IPS-20b (cell line): ENCODE measurements around the gene OR51E2.

Source experiments
- H3K27ac ChIP-seq: one replicate; pipeline ENCODE4 v1.5.1; 2013; ENCODE audit warnings: low read length
- H3K27me3 ChIP-seq: 2 replicates; pipeline ENCODE4 v1.6.1; 2013; ENCODE audit warnings: mild to moderate bottlenecking, low read length, inconsistent platforms; ENCODE audit not compliant: insufficient read depth
- H3K36me3 ChIP-seq: 2 replicates; pipeline ENCODE4 v1.6.1; 2013; ENCODE audit warnings: low read depth, mild to moderate bottlenecking, inconsistent platforms, low read length, moderate library complexity; ENCODE audit not compliant: insufficient read depth
- H3K4me1 ChIP-seq: 2 replicates; pipeline ENCODE4 v1.6.1; 2013; ENCODE audit warnings: mild to moderate bottlenecking, control low read depth, inconsistent platforms, low read length, moderate library complexity; ENCODE audit not compliant: insufficient read depth
- H3K4me3 ChIP-seq: 2 replicates; pipeline ENCODE4 v1.5.1; 2013; ENCODE audit warnings: mild to moderate bottlenecking, low read length, inconsistent platforms
- H3K9ac ChIP-seq: 2 replicates; pipeline ENCODE4 v1.6.1; 2013; ENCODE audit warnings: low read depth, mild to moderate bottlenecking, inconsistent platforms, low read length, moderate library complexity
- H3K9me3 ChIP-seq: 2 replicates; pipeline ENCODE4 v1.6.1; 2013; ENCODE audit warnings: mild to moderate bottlenecking, low read depth, low read length, inconsistent platforms; ENCODE audit not compliant: insufficient read depth

Gene OR51E2

GRCh38 chr11:4695442-4695841, 2.2 kb downstream of the OR51E2 start:
- Histone ChIP-seq H3K4me3 (no peak overlapping the region), H3K9ac (no peak overlapping the region), H3K4me1 (no peaks in the 10 kb centered on the region), H3K27me3 (no peaks in the 10 kb centered on the region), H3K36me3 (no peaks in the 10 kb centered on the region), H3K9me3 (no peaks in the 10 kb centered on the region), H3K27ac (no peak overlapping the region)

GRCh38 chr11:4684631-4685285, 12.9 kb downstream of the OR51E2 start:
- H3K36me3 ChIP-seq: no peaks in the 10 kb centered on the region

GRCh38 chr11:4682623-4683419, 14.8 kb downstream of the OR51E2 start:
- no peak overlapping the region for H3K4me3 ChIP-seq
- H3K36me3 ChIP-seq: no peaks in the 10 kb centered on the region
- H3K27ac ChIP-seq: no peak overlapping the region
- H3K4me1 ChIP-seq: no peaks in the 10 kb centered on the region
- no peaks in the 10 kb centered on the region for H3K9me3 ChIP-seq
- no peaks in the 10 kb centered on the region for H3K27me3 ChIP-seq
- H3K9ac ChIP-seq: no peak overlapping the region

More at GRCh38 chr11:4684631-4685285, 12.9 kb downstream of the OR51E2 start:
- Histone ChIP-seq H3K9me3 (no peaks in the 10 kb centered on the region), H3K27ac (no peak overlapping the region), H3K27me3 (no peaks in the 10 kb centered on the region), H3K9ac (no peak overlapping the region), H3K4me1 (no peaks in the 10 kb centered on the region), H3K4me3 (no peak overlapping the region)

- Histone ChIP-seq H3K36me3 (no peaks in the 10 kb centered on the region), H3K27me3 (no peaks in the 10 kb centered on the region), H3K4me1 (no peaks in the 10 kb centered on the region), H3K9ac (no peak overlapping the region), H3K9me3 (no peaks in the 10 kb centered on the region), H3K4me3 (no peak overlapping the region), H3K27ac (no peak overlapping the region)
Measured at GRCh38 chr11:4680341-4680740, 17.3 kb downstream of the OR51E2 start.

- no peak overlapping the region for H3K9ac ChIP-seq
- no peak overlapping the region for H3K27ac ChIP-seq
- no peaks in the 10 kb centered on the region for H3K4me1 ChIP-seq
Measured at GRCh38 chr11:4677948-4678347, 19.7 kb downstream of the OR51E2 start.

GRCh38 chr11:4673781-4674180, 23.9 kb downstream of the OR51E2 start:
- H3K27me3 ChIP-seq: no peaks in the 10 kb centered on the region
- no peaks in the 10 kb centered on the region for H3K9me3 ChIP-seq
- no peaks in the 10 kb centered on the region for H3K4me1 ChIP-seq
- H3K36me3 ChIP-seq: no peaks in the 10 kb centered on the region
- no peak overlapping the region for H3K9ac ChIP-seq
- H3K27ac ChIP-seq: no peak overlapping the region
- H3K4me3 ChIP-seq: no peak overlapping the region

More at GRCh38 chr11:4677948-4678347, 19.7 kb downstream of the OR51E2 start:
- H3K4me3 ChIP-seq: no peak overlapping the region
- H3K27me3 ChIP-seq: no peaks in the 10 kb centered on the region
- H3K36me3 ChIP-seq: no peaks in the 10 kb centered on the region
- no peaks in the 10 kb centered on the region for H3K9me3 ChIP-seq

- Histone ChIP-seq H3K36me3 (no peaks in the 10 kb centered on the region), H3K4me3 (no peak overlapping the region), H3K9me3 (no peaks in the 10 kb centered on the region), H3K27ac (no peak overlapping the region), H3K9ac (no peak overlapping the region), H3K4me1 (no peaks in the 10 kb centered on the region), H3K27me3 (no peaks in the 10 kb centered on the region)
Measured at GRCh38 chr11:4672470-4672869, 25.2 kb downstream of the OR51E2 start.

- H3K4me1 ChIP-seq: no peaks in the 10 kb centered on the region
- H3K36me3 ChIP-seq: no peaks in the 10 kb centered on the region
- H3K9ac ChIP-seq: no peak overlapping the region
- no peak overlapping the region for H3K4me3 ChIP-seq
- no peaks in the 10 kb centered on the region for H3K27me3 ChIP-seq
- no peaks in the 10 kb centered on the region for H3K9me3 ChIP-seq
- H3K27ac ChIP-seq: no peak overlapping the region
Measured at GRCh38 chr11:4671741-4672140, 25.9 kb downstream of the OR51E2 start.

GRCh38 chr11:4665424-4665823, 32.2 kb downstream of the OR51E2 start:
- H3K4me3 ChIP-seq: no peak overlapping the region
- no peaks in the 10 kb centered on the region for H3K27me3 ChIP-seq

GRCh38 chr11:4664786-4665185, 32.9 kb downstream of the OR51E2 start:
- H3K27ac ChIP-seq: no peak overlapping the region
- H3K27me3 ChIP-seq: no peaks in the 10 kb centered on the region
- no peak overlapping the region for H3K4me3 ChIP-seq
- H3K4me1 ChIP-seq: no peaks in the 10 kb centered on the region
- no peak overlapping the region for H3K9ac ChIP-seq
- H3K9me3 ChIP-seq: no peaks in the 10 kb centered on the region
- no peaks in the 10 kb centered on the region for H3K36me3 ChIP-seq

More at GRCh38 chr11:4665424-4665823, 32.2 kb downstream of the OR51E2 start:
- no peaks in the 10 kb centered on the region for H3K4me1 ChIP-seq
- no peak overlapping the region for H3K27ac ChIP-seq
- H3K36me3 ChIP-seq: no peaks in the 10 kb centered on the region
- no peak overlapping the region for H3K9ac ChIP-seq
- H3K9me3 ChIP-seq: no peaks in the 10 kb centered on the region

GRCh38 chr11:4664183-4664582, 33.5 kb downstream of the OR51E2 start:
- H3K4me1 ChIP-seq: no peaks in the 10 kb centered on the region; the same call in 1 of the 2 replicates
- no peak overlapping the region for H3K4me3 ChIP-seq
- no peaks in the 10 kb centered on the region for H3K9me3 ChIP-seq
- no peak overlapping the region for H3K27ac ChIP-seq
- no peaks in the 10 kb centered on the region for H3K36me3 ChIP-seq
- H3K9ac ChIP-seq: no peak overlapping the region
- no peaks in the 10 kb centered on the region for H3K27me3 ChIP-seq

GRCh38 chr11:4662876-4663275, 34.8 kb downstream of the OR51E2 start:
- Histone ChIP-seq H3K27me3 (no peaks in the 10 kb centered on the region), H3K9me3 (no peaks in the 10 kb centered on the region), H3K4me1 (no peaks in the 10 kb centered on the region; the same call in 1 of the 2 replicates), H3K4me3 (no peak overlapping the region), H3K27ac (no peak overlapping the region), H3K9ac (no peak overlapping the region), H3K36me3 (no peaks in the 10 kb centered on the region)
